K562 (cell line): ENCODE data around the gene SGSH. TPM values are rescaled to one million over a fixed set of nuclear protein-coding genes. Genes with fewer than 3 reads are reported as not detected.
A peak's percentile ranks its signal among the peaks of the same experiment; 100 is the strongest.

Source experiments
- ARID4B ChIP-seq: sonication (generic); formaldehyde crosslinking; IDR thresholded peaks from 2 replicates; pipeline ENCODE4 v1.8.0; 2022; ENCODE audit warnings: mild to moderate bottlenecking, missing genetic modification reagents
- BCOR ChIP-seq: fragments of 450-650 bp; IDR thresholded peaks from 2 replicates; pipeline ENCODE4 v1.6.1; 2016
- DACH1 ChIP-seq: fragments of 450-650 bp; IDR thresholded peaks from 2 replicates; pipeline ENCODE4 v1.6.1; 2018; ENCODE audit not compliant: partially characterized antibody
- GATAD2B ChIP-seq: fragments of 450-650 bp; IDR thresholded peaks from 2 replicates; pipeline ENCODE4 v1.6.1; 2017; ENCODE audit warnings: mild to moderate bottlenecking, borderline replicate concordance
- HDAC1 ChIP-seq, 2 experiments: fragments of 450-650 bp; IDR thresholded peaks; 2 replicates each; pipeline ENCODE4 v1.6.1; 2016 to 2017; ENCODE audit warnings: inconsistent platforms in 1 of 2, mild to moderate bottlenecking in 1 of 2, moderate library complexity in 1 of 2
- HMG20B ChIP-seq: fragments of 250-450 bp; sonication (Bioruptor Pico); IDR thresholded peaks from 2 replicates; pipeline ENCODE4 v1.5.0; 2021; ENCODE audit warnings: mild to moderate bottlenecking
- KDM4B ChIP-seq, 2 experiments: fragments of 450-650 bp in 1 of 2; sonication (generic) in 1 of 2; IDR thresholded peaks; 2 replicates each; pipeline ENCODE4 v1.6.1; 2016 to 2017; ENCODE audit warnings: borderline replicate concordance in 2 of 2, antibody characterized with exemption in 1 of 2, low read depth in 1 of 2, mild to moderate bottlenecking in 1 of 2
- MTA1 ChIP-seq: fragments of 450-650 bp; IDR thresholded peaks from 2 replicates; pipeline ENCODE4 v1.6.1; 2017; ENCODE audit warnings: borderline replicate concordance
- NCOA4 ChIP-seq: fragments of 450-650 bp; IDR thresholded peaks from 2 replicates; pipeline ENCODE4 v1.6.1; 2018; ENCODE audit warnings: mild to moderate bottlenecking; ENCODE audit not compliant: partially characterized antibody
- OTX1 ChIP-seq: fragments of 450-650 bp; formaldehyde crosslinking; IDR thresholded peaks from 2 replicates; pipeline ENCODE4 v1.4.0; 2022; ENCODE audit warnings: mild to moderate bottlenecking
- POLR2A ChIP-seq: fragments of 450-650 bp; conservative IDR thresholded peaks from 2 replicates; pipeline ENCODE4 v1.6.1; 2016
- POLR2G ChIP-seq: fragments of 200-400 bp; formaldehyde crosslinking; IDR thresholded peaks from 2 replicates; pipeline ENCODE4 v1.6.1; 2017; ENCODE audit warnings: low read depth, mild to moderate bottlenecking, antibody characterized with exemption, low read length, moderate library complexity
- RB1 ChIP-seq: fragments of 450-650 bp; IDR thresholded peaks from 2 replicates; pipeline ENCODE4 v1.6.1; 2017; ENCODE audit warnings: low read depth, mild to moderate bottlenecking
- SMARCA5 ChIP-seq: fragments of 450-650 bp; IDR thresholded peaks from 2 replicates; pipeline ENCODE4 v1.6.1; 2016
- SRF ChIP-seq, 2 experiments: fragments of 250-450, 450-650 bp in 1 of 2; sonication (Bioruptor Pico) in 1 of 2; sonication (generic) in 1 of 2; formaldehyde crosslinking; IDR thresholded peaks; 2 replicates each; pipeline versions ENCODE4 v1.5.0 to v1.5.1; 2020 to 2022; ENCODE audit warnings: mild to moderate bottlenecking in 1 of 2, missing genetic modification reagents in 1 of 2
- STAT5B ChIP-seq: fragments of 250-450 bp; sonication (Bioruptor Pico); IDR thresholded peaks from 2 replicates; pipeline ENCODE4 v1.8.0; 2021; ENCODE audit warnings: mild to moderate bottlenecking, inconsistent platforms
- SUPT5H ChIP-seq: fragments of 450-650 bp; IDR thresholded peaks from 2 replicates; pipeline ENCODE4 v1.6.1; 2016
- TAF9B ChIP-seq: fragments of 450-650 bp; IDR thresholded peaks from 2 replicates; pipeline ENCODE4 v1.6.1; 2018; ENCODE audit warnings: mild to moderate bottlenecking; ENCODE audit not compliant: partially characterized antibody
- TBL1XR1 ChIP-seq, 2 experiments: IDR thresholded peaks; 2 replicates each; pipeline ENCODE4 v1.6.1; 2012; ENCODE audit warnings: improper control_type of control experiment in 2 of 2, low read length in 2 of 2, mild to moderate bottlenecking in 1 of 2
- THRAP3 ChIP-seq: fragments of 450-650 bp; IDR thresholded peaks from 2 replicates; pipeline ENCODE4 v1.6.1; 2016; ENCODE audit warnings: mild to moderate bottlenecking, inconsistent platforms, borderline replicate concordance
- ZBTB2 ChIP-seq: fragments of 450-650 bp; IDR thresholded peaks from 2 replicates; pipeline ENCODE4 v1.6.1; 2016; ENCODE audit warnings: antibody characterized with exemption
- ZNF668 ChIP-seq: fragments of 250-450 bp; sonication (Bioruptor Pico); IDR thresholded peaks from 2 replicates; pipeline ENCODE4 v1.8.0; 2022; ENCODE audit warnings: mild to moderate bottlenecking, inconsistent platforms
- ZNF699 ChIP-seq: fragments of 250-450 bp; sonication (Bioruptor Pico); IDR thresholded peaks from 2 replicates; pipeline ENCODE4 v1.8.0; 2021; ENCODE audit warnings: mild to moderate bottlenecking, moderate library complexity; ENCODE audit not compliant: insufficient replicate concordance
- polyA plus RNA-seq, 8 experiments: library from polyadenylated mRNA; depleted of rRNA in 4 of 8; stranded (reverse) in 5 of 8; unstranded in 3 of 8; fragments of >200 nt; fragmentation: Nextera tagmentation in 2 of 8; fragmentation: Illumina TruSeq in 1 of 8; extraction: Ambion mirVana in 2 of 8; extraction: Trizol in 1 of 8; gene quantifications; 2 replicates each; pipeline versions ENCODE4 v1.2.1 to v1.2.3, GENCODE V29; 2011 to 2014; ENCODE audit warnings: inconsistent platforms in 1 of 8, missing spikeins in 1 of 8
- total RNA-seq, 7 experiments: library from RNA; depleted of rRNA in 6 of 7; stranded (reverse); fragments of >200 nt in 6 of 7; fragmentation: Illumina TruSeq in 2 of 7; extraction: Trizol in 2 of 7; gene quantifications; 2 replicates each; pipeline versions ENCODE4 v1.2.1 to v1.2.3, GENCODE V29; 2011 to 2021; ENCODE audit warnings: low replicate concordance in 1 of 7

SGSH gene
- total and polyA plus RNA-seq, 9 of the 15 experiments (the other 6 are each of a cell fraction or from before 2014, with no cell fraction given) = 0.25 to 15.7 (median 4.9) TPM

- TF ChIP-seq NCOA4 (no peak), ZBTB2 (peak; percentile 86; the same call in 1 of the 2 replicates), DACH1 (peak; percentile 26), RB1 (no peak), POLR2G (no peak), SUPT5H (peak; percentile 64), TBL1XR1 (IDR thresholded peaks at IDR 0.05; ENCODE audit: low read length in 2 of 2) (no peak), THRAP3 (peak; percentile 84; the same call in 1 of the 2 replicates), SRF (CRISPR knock-in tag; IDR thresholded peaks at IDR 0.05) (no peak), ARID4B (CRISPR knock-in tag) (no peak), HMG20B (no peak), KDM4B (IDR thresholded peaks at IDR 0.05; ENCODE audit: borderline replicate concordance in 2 of 2, low read depth in 1 of 2) (0 out of 4 replicates have a peak, but pooled peaks of 1 of the 2 experiments have one; percentile 60), GATAD2B (peak; percentile 44; the same call in 1 of the 2 replicates), HDAC1 (IDR thresholded peaks at IDR 0.05) (peak in 1 of 2 experiments; percentile 54; a peak in 1 of 4 replicates), TAF9B (peak; percentile 15), ZNF668 (no peak), STAT5B (CRISPR knock-in tag) (no peak), OTX1 (CRISPR knock-in tag) (0 out of 2 replicates have a peak, but pooled peaks have one; percentile 54), BCOR (peak; percentile 59; the same call in 1 of the 2 replicates), ZNF699 (CRISPR knock-in tag) (no peak), MTA1 (peak; percentile 82), SMARCA5 (0 out of 2 replicates have a peak, but pooled peaks have one; percentile 44), POLR2A (peak; percentile 45; the same call in 1 of the 2 replicates)
Observed at GRCh38 chr17:80269405-80269807, 49.3 kb upstream of the SGSH start (continued).
